ENCODE data around the gene OLA1.

OLA1 gene

DNA sequence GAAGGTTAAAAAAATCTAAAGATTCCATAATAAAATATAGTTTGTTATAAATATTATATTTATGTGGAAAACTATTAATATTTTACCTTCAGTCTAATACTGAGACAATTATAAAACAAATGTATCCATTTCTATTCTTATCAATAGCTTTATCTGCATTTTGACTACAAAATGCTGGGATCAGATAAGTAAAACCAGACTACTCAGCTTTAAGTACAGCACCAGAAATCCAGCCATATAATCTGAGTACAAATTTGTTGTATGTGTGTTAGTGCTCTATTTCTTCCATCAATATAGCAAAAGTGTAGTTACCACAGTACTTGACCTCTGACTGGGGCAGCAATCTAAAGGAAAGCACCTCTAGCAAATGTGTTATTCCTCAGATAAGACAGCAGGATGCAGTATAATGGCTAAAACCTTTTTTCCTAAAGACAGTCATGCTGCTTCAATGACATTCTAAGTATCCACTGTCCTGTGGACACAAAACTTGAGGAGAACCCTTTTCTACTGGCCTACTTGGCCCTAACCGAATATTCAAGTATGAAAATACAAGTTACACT lies 68.1 kb downstream of the OLA1 start:
- DNase-seq (ENCODE audit: low read depth), result no peak

DNA sequence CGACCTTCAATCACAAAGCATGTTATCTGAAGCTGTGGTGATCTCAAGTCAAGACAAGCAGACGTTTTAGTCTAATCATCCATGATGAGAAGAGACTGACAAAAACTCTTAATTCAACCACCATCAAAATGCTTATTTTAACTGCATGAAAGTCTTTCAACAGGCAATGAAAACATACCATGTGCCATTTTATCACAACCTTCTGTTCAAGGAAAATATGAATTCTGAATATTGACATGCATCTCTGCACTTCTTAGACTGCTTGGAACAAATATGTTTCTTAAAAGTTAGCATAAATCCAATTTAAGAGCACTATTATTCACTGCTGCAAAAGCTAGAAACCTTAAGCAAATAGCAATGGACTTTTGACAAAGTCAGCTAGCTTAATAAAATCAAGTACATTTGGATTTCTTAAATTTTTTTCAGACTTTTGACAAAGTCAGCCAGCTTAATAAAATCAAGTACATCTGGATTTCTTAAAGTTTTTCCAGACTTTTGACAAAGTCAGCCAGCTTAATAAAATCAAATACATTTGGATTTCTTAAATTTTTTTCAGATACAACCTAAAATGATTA lies 70.9 kb downstream of the OLA1 start:
- DNase-seq (ENCODE audit: low read depth), result no peak

GRCh38 chr2:174176898-174177297 lies 71.4 kb downstream of the OLA1 start:
- no peak for DNase-seq (ENCODE audit: low read depth)

DNA sequence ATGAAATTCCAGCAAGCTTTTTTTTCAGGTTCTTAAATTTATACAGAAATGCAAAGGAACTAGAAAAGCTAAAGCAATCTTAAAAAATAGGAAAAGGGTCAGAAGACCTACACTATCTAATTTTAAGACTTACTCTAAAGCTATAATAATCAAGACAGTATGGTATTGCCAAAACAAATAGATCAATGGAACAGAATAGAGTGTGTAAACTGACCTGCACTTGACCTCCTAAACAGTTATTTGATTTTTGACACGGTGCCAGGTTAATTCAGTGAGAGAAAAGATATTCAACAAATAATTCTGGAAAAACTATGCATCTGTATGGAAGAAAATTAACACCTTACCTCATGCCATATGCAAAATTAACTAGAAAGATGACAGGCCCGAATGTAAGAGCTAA lies 73.6 kb downstream of the OLA1 start:
- no peak for DNase-seq (ENCODE audit: low read depth)

DNA sequence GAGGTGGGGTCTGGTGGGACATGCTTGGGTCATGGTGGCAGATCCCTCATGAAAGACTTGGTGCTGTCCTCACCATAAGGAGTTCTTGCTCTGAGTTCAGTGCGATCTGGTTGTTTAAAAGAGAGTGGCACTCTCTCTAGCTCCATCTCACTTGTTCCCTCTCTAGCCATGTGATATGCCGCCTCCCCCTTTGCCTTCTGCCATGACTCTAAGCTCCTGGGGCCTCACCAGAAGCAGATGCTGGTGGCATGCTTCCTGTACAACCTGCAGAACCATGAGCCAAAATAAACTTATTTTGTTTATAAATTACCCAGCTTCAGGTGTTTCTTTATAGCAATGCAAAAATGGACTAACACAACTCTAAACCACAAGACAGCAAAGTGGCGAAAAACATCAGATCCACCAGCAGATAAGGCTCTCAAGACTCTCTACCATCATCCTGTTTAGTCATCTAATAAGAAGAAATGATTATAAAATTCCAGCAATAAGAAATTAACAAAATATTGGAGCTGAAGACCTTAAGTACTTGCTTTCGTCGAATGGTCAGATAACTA lies 75.5 kb downstream of the OLA1 start:
- no peak for DNase-seq (ENCODE audit: low read depth)

GRCh38 chr2:174171686-174172445 lies 76.5 kb downstream of the OLA1 start:
- DNase-seq (ENCODE audit: low read depth), result no peak

DNA sequence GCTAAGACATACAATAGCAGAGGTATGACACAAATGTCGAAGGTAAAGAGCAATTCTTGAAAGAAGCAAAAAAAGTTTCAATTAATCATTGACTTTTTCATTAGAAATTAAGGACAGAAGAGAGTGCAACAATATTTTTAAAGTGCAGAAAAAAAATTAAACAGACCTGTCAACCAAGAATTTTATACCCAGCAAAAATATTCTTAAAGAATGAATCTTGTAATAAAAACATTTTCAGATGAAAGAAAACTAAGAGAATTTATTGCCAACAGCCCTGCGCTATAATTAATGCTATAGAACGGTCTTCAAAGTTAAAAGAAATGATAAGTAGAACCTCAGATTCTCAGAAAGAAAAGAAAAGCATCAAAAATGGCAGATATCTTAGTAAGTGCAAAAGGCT lies 79.0 kb downstream of the OLA1 start:
- DNase-seq (ENCODE audit: low read depth), result no peak

- DNase-seq (ENCODE audit: low read depth), result no peak
Measured at GRCh38 chr2:174166261-174166660, 82.1 kb downstream of the OLA1 start.

GRCh38 chr2:174161490-174161889 lies 86.8 kb downstream of the OLA1 start:
- DNase-seq (ENCODE audit: low read depth), result no peak

GRCh38 chr2:174158003-174158402 lies 90.3 kb downstream of the OLA1 start:
- DNase-seq (ENCODE audit: low read depth), result no peak

- DNase-seq (ENCODE audit: low read depth), result no peak
Measured at GRCh38 chr2:174157053-174157452, 91.3 kb downstream of the OLA1 start.

- no peak for DNase-seq (ENCODE audit: low read depth)
Measured at GRCh38 chr2:174153757-174154680, 94.3 kb downstream of the OLA1 start.

DNA sequence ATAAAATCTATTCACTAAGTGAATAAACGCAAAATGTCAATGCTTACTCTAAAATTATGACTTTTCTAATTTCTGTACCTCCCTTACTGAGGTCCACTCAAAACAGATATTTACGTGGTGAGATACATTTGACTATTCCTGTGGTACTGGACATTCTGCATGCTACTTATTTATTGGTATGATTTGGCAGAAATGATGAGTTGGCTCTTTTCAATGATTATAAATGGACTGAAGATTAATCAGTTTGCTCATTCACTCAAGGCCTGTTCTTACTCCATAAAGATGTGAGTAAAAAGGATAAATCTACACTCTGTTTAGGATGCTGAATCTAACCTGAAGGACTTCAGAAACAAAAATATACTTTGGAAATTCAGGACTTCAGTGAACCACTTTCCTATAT lies 98.8 kb downstream of the OLA1 start:
- DNase-seq (ENCODE audit: low read depth), result no peak

GRCh38 chr2:174148833-174149232 lies 99.5 kb downstream of the OLA1 start:
- no peak for DNase-seq (ENCODE audit: low read depth)

DNA sequence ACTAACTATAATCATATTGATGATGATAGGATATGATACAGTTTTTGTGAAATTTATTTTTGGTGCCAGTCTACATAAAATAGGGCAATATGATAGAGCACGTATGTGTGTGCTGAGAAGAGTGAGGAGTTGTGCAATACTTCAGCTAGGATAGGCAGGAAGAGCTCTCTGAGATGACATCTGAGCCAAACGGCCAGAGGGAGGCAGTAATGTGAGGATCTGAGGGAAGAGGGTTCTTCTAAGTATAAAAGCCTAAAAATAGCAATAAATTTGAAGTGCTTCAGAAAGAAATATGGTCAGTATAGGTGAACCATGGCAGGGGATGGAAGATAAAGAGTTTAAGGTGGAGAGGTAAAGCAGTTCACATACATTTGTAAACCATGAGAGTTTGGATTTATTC lies 102.5 kb downstream of the OLA1 start:
- DNase-seq (ENCODE audit: low read depth), result no peak

DNA sequence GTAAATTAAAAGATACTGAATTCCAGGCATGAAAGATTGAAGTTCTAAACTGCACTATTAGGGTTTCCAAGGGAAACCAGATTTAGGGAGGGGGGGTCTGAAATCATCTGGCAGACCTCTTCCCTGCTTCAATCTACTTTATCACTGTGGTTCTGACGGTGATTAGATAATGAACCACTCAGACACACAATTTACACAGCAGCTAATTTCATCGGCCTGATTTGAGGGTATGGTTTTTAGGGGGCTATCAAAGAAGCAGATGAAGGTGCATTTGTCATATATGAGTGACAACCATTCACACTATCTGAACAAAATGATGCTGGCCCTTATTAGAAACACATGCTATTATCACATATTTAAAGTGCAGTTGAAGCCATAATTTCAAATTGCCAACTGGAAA lies 106.0 kb downstream of the OLA1 start:
- no peak for DNase-seq (ENCODE audit: low read depth)

DNA sequence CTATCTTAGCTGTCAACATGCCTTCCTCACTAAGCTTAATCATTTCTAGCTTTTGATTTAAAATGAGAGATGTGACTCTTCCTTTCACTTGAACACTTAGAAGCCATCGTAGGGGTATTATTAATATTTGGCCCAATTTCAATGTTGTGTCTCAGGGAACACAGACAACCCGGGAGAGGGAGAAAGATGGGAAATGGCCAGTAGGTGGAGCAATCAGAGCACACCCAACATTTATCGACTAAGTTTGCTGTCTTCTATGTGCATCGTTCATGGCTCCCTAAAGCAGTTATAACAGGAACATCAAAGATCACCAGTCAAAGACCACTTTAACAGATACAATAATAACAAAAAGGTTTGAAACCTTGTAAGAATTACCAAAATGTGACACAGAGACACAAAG lies 110.2 kb downstream of the OLA1 start:
- no peak for DNase-seq (ENCODE audit: low read depth)

DNA sequence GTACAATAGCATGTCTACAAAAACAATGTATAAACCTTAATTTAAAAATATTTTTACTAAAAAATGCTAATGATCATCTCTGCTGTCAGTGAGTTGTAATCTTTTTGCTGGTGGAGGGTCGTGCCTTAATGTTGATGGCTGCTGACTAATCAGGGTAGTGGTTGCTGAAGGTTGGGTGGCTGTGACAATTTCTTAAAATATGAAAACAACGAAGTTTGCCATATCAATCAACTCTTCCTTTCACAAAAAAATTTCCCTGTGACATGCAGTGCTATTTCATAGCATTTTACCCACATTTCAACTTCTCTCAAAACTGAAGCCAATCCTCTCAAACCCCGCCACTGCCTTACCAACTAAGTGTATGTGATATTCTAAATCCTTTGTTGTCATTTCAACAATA lies 112.4 kb downstream of the OLA1 start:
- DNase-seq (ENCODE audit: low read depth), result no peak

DNA sequence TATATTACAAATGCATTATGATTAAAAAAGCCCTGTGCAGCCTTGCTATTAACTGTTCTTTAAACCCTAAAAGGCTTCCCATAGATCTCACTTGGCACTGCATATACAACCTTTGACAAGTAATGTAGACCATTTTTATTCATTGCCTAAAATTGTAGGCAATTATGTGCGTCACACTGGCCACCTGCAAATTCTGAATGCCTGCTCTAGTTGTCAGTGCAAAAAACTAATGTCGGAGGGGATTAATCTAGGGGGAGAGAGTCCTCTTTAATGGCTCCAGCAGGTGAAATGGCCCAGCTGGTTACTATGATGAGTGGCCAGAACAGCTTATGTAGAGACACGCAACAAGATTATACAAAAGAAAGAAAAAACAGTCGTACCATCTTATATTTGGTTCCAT lies 123.2 kb downstream of the OLA1 start:
- DNase-seq (ENCODE audit: low read depth), result no peak

GRCh38 chr2:174124181-174124580 lies 124.2 kb downstream of the OLA1 start:
- DNase-seq (ENCODE audit: low read depth), result no peak

DNA sequence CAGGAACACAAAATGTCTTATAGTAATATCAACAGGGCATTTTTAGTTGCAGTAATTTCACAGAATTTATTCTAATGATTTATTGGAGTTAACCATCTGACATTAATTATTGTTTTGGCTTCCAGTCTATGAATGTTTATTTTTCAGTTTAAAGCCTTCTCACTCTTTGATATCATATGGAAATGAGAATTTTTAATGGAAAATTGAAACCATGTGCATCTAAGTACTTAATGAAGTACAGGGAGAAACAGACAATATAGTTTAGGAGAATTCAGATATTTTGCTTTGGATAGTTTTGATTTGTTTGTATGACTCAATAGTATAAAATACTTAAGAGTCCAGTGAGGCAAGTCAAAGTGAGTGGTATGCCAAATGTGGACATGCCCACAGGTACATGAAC lies 126.1 kb downstream of the OLA1 start:
- no peak for DNase-seq (ENCODE audit: low read depth)

GRCh38 chr2:174121612-174122011 lies 126.7 kb downstream of the OLA1 start:
- DNase-seq (ENCODE audit: low read depth), result no peak

Measured in HS-27A (cell line).